ENCODE measurements around the gene CYP19A1.

CYP19A1 gene

GRCh38 chr15:51184627-51185026 lies 153.8 kb downstream of the CYP19A1 start:
- no peak for DNase-seq (ENCODE audit: low read depth)

DNA sequence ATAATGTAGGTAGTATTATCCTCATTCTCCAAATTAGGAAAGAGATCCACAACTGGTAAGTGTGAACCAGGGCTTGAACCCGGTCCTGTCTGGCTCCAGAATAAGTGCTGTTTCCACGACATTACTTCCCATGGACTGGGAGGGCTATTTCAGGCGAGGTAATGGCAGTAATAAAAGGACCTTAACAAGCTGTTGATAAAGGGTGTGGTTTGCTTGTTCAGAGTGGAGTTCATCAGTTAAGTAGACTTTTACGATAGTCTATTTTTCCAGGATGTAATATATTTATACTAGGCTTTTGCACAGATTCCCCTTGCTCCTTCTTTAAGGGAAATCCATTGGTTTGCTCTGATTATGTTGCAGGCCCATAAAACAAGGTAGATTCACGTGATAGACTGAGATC lies 155.3 kb downstream of the CYP19A1 start:
- DNase-seq (ENCODE audit: low read depth) = no peak

DNA sequence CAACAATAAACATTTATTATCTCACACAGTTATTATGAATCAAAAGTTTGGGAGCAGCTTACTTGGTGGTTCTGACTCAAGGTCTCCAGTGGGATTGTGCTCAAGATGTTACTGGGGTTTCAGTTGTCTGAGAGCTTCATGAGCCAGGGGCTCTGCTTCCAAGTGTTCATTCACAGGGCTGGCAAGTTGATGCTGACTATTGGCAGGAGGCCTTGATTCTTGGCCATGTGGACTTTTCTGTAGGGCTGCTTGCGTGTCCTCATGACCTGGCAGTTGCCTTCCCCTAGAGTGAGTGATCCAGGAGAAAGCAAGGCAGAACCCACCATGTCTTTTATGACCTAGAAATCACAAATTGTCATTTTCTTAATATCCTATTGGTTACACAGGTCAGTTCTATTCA lies 156.5 kb downstream of the CYP19A1 start:
- no peak for DNase-seq (ENCODE audit: low read depth)

DNA sequence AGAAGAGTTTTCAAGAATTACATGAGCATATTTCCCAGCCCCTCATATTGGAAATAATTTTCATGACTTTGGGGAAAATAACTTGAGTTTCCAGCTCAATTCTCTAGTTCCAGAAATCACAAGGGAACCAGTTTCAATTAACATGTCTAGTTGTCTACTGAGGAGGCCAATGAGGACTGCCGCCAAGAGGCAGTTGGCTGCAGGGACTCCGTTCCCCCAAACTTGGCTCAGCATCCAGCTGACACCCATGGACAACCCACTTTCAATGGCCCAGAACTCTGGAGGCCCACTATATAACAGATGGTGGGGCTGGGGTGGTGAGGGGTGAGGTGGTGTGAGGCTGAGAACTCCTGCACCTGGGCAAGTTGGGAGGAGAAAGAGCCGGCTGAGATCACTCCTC lies 157.2 kb downstream of the CYP19A1 start:
- DNase-seq (ENCODE audit: low read depth) = no peak

- DNase-seq (ENCODE audit: low read depth) = no peak
Measured at GRCh38 chr15:51180534-51180933, 157.9 kb downstream of the CYP19A1 start.

DNA sequence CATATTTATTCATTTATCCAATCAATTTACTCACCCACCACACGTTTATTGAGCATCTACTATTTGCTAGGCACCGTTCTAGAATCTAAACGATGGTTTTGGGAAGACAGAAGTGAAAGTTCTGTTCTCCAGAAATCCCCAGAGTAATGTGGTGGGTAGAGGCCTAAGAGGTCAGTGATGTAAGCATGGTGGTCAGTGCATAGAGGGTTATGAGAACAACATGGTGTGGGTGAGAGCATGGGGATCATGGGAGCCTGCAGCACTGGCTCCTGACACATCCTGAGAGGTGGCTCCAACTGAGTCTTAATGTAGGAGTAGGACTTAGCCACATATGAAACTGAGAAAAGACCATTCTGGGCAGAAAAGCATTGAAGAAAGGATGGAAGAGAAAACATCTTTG lies 158.4 kb downstream of the CYP19A1 start:
- no peak for DNase-seq (ENCODE audit: low read depth)

DNA sequence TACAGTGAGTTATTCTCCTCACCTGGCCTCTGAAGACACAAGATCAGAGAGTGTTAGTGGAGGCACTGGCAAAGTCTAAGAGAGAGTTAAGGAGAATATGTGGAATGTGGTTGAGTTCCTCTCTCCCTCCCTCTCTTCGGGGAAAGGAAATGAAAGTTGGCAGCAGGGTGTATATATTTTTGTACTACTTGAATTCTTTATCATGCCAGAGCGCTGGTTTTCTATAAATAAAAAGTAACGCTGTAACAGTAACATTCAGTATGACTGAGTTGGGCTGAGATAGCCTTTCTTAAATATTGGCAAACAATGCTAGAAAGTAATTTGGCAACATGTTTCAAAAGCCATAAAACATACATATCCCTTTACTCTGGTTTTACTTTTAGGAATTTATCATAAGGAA lies 166.2 kb downstream of the CYP19A1 start:
- DNase-seq (ENCODE audit: low read depth) = no peak

DNA sequence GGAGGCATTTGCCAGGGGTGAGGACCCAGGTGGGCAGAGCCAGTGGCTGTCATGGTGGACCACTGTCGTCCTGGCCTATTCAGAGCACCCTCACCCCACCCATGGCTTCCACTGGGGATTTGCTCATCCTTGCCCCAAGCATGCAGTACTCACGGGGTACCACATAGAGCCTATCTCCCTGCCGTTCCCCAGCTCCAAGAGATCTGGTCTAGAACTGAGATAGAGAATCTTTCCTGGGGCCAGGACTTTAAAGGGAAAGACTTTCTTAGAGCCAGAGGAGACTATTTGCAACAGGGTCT lies 166.8 kb downstream of the CYP19A1 start:
- DNase-seq (ENCODE audit: low read depth) = no peak

GRCh38 chr15:51170882-51171633 lies 167.3 kb downstream of the CYP19A1 start:
- DNase-seq (ENCODE audit: low read depth) = no peak

- DNase-seq (ENCODE audit: low read depth) = no peak
Measured at GRCh38 chr15:51168700-51169099, 169.7 kb downstream of the CYP19A1 start.

DNA sequence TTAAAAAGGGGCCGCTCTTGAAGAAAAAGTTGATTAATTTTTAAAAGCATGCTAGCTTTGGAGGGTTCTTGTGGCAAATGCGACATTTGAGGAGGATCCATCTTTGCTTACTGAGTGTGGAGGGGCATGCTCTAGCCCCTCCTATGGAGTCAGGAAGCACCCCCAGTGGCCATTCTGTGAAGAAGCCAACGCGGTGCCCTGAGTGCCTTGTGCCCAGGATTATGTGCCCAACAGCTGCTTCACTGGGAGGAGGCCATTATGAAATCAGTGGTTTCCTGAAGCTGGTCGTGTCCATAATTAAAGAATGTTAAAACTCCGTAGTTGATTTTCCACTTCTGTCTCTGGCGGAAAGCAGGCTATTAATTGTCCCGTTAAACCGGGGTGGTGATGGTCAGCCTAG lies 174.6 kb downstream of the CYP19A1 start:
- DNase-seq (ENCODE audit: low read depth) = no peak

- DNase-seq (ENCODE audit: low read depth) = peak; percentile 21
Measured at GRCh38 chr15:51162865-51163762, 175.3 kb downstream of the CYP19A1 start.

- DNase-seq (ENCODE audit: low read depth) = no peak
Measured at GRCh38 chr15:51161491-51162220, 176.7 kb downstream of the CYP19A1 start.

- no peak for DNase-seq (ENCODE audit: low read depth)
Measured at GRCh38 chr15:51160484-51160883, 177.9 kb downstream of the CYP19A1 start.
